Stimulated activated effector memory CD8-positive, alpha-beta T cell treated with anti-CD3 and anti-CD28 coated beads, Interleukin-12 subunit alpha, Interleukin-12 subunit beta, amount 100 ng/mL, for 72 hours (primary cell): ENCODE results near the gene MAOB.

Experiments
- ATAC-seq: fragments of 150-1000 bp; cut with Tn5 transposase; 2 replicates; pipeline ENCODE4 v1.10.0; 2021
- DNase-seq, 2 donors: peaks; one replicate each; pipeline ENCODE4 v3.0.0; 2021 to 2022; ENCODE audit warnings: low spot score in 2 of 2
- H3K27ac Mint-ChIP-seq: one replicate; pipeline ENCODE4 v1.8.0; 2022; ENCODE audit warnings: mild to moderate bottlenecking, mixed read lengths
- H3K36me3 Mint-ChIP-seq: one replicate; pipeline ENCODE4 v1.8.0; 2022; ENCODE audit warnings: mild to moderate bottlenecking, mixed read lengths
- H3K4me1 Mint-ChIP-seq: one replicate; pipeline ENCODE4 v1.8.0; 2022; ENCODE audit warnings: mixed read lengths
- H3K4me3 Mint-ChIP-seq: one replicate; pipeline ENCODE4 v1.8.0; 2022; ENCODE audit warnings: mild to moderate bottlenecking, mixed read lengths
- H3K9me3 Mint-ChIP-seq: one replicate; pipeline ENCODE4 v1.8.0; 2022; ENCODE audit warnings: mixed read lengths

Gene MAOB

DNA sequence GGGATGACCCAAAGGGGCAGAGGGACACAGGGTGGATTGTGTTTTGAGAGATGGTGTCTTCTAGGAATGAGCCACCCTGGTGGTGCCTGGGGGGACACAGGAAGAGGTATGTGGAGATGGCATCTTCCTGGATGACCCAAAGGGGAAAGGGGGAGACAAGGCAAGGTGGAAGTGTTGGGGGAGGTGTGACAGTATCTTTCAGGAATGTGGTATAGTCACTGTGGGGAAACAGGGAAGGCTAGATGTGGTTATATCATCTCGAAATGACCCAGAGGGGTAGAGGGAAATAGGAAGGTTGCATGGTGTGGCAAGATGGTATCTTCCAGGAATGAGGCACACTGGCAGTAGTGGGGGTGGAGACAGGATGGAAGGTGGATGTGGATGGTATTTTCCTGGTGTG lies 163.3 kb downstream of the MAOB start:
- Mint-ChIP-seq H3K9me3 (no peaks in the 10 kb centered on the region), H3K36me3 (no peaks in the 10 kb centered on the region), H3K4me1 (no peaks in the 10 kb centered on the region), H3K4me3 (no peak overlapping the region), H3K27ac (no peak overlapping the region)
- DNase-seq (no peak), ATAC-seq (no peak)

DNA sequence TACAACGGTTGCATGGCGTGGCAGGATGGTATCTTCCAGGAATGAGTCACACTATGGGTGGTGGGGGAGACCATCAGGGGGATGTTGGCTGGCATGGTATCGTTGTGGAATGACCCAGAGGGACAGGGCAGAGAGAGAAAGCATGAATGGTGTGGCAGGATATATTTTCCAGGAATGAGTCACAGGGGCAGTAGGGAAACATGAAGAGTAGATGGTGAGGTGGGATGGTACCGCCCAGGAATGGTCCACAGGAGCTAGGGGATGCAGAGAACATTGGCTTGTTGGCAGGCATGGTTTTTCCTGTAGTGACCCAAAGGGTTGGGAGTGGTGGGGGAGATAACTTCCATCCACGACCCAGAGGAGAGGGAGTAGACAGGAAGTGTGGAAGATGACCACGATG lies 163.7 kb downstream of the MAOB start:
- Mint-ChIP-seq H3K4me1 (no peaks in the 10 kb centered on the region), H3K36me3 (no peaks in the 10 kb centered on the region), H3K9me3 (no peaks in the 10 kb centered on the region), H3K4me3 (no peak overlapping the region), H3K27ac (no peak overlapping the region)
- ATAC-seq (no peak), DNase-seq (no peak)

DNA sequence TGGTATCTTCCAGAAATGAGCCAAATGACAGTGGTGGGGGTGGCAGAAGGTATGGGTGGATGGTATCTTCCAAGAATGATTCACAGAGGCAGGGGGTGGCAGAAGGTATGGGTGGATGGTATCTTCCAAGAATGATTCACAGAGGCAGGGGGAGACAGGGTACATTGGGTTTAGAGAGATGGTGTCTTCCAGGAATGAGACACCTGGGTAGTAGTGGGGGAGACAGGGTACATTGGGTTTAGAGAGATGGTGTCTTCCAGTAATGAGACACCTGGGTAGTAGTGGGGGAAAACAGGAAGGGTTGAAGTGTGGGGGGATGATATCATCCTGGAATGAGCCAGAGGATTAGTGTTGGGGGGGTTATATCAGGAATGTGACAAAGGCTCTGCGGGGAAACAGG lies 164.2 kb downstream of the MAOB start:
- Mint-ChIP-seq H3K4me3 (no peak overlapping the region), H3K4me1 (no peaks in the 10 kb centered on the region), H3K9me3 (no peaks in the 10 kb centered on the region), H3K36me3 (no peaks in the 10 kb centered on the region), H3K27ac (no peak overlapping the region)
- peak; percentile 47 for ATAC-seq
- no peak for DNase-seq

DNA sequence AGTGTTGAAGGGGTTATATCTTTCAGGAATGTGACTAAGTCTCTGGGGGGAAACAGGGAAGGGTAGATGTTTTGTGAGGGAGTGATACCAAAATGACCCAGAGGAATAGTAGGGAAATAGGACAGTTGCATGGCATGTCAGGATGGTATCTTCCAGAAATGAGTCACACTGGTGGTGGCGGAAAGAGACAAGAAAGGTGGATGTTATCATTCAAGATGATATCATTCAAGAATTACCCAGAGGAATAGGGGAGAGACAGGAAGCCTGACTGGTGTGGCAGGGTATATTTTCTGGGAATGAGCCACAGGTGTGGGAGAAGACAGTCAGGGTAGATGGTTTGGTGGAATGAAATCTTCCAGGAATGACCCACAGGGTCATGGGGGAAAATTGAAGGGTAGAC lies 165.1 kb downstream of the MAOB start:
- Mint-ChIP-seq H3K4me3 (no peak overlapping the region), H3K9me3 (no peaks in the 10 kb centered on the region), H3K4me1 (no peaks in the 10 kb centered on the region), H3K36me3 (no peaks in the 10 kb centered on the region), H3K27ac (no peak overlapping the region)
- no peak for ATAC-seq
- no peak for DNase-seq

DNA sequence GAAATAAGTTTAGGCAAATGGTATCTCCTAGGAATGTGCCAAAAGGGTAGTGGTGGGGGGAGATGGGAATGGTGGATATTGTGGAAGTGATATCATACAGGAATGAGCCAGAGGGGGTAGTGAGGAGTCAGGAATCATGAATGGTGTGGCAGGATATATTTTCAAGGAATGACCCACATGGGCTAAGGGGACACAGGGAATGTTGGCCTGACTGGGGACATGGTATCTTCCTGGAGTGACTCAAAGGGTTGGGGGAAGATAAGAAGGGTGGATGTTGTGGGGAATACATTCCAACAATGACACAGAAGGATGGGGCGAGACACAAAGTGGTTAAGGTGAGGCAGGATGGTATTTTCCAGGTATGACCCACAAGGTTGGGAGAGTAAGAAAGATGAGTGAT lies 165.6 kb downstream of the MAOB start:
- Mint-ChIP-seq H3K9me3 (no peaks in the 10 kb centered on the region), H3K4me3 (no peak overlapping the region), H3K27ac (no peak overlapping the region), H3K4me1 (no peaks in the 10 kb centered on the region), H3K36me3 (no peaks in the 10 kb centered on the region)
- no peak for DNase-seq
- ATAC-seq, result no peak
